ENCODE measurements around the gene MYO18A.

GRCh38 chr17:29145289-29146073, 34.7 kb downstream of the MYO18A start:
- no peak for TF ChIP-seq POLR2A (IDR thresholded peaks at IDR 0.05)
- TF ChIP-seq CTCF (IDR thresholded peaks at IDR 0.05): peak; percentile 51 to 78 (median 68)
